Smooth muscle cell (in vitro differentiated cells): ENCODE data around the gene CA12. TPM values are rescaled to one million over a fixed set of nuclear protein-coding genes. Genes with fewer than 3 reads are reported as not detected.

Source experiments
- DNase-seq: peaks from one replicate; lab custom pipeline; 2025; ENCODE audit not compliant: unreplicated experiment; lab: John Stamatoyannopoulos, UW
- H2AFZ ChIP-seq: fragments of 200-600 bp; sonication (generic); 2 replicates; pipeline ENCODE4 v1.6.0; 2016; ENCODE audit warnings: antibody characterized with exemption, low read depth, mild to moderate bottlenecking
- H3F3A ChIP-seq: fragments of 200-600 bp; sonication (generic); 2 replicates; pipeline ENCODE4 v1.6.0; 2017; ENCODE audit warnings: antibody characterized with exemption, low read depth
- H3K27ac ChIP-seq: fragments of 200-600 bp; sonication (generic); 2 replicates; pipeline ENCODE4 v1.5.1; 2016; ENCODE audit warnings: low read depth, mild to moderate bottlenecking
- H3K27me3 ChIP-seq: fragments of 200-600 bp; sonication (generic); 2 replicates; pipeline ENCODE4 v1.6.1; 2016; ENCODE audit warnings: low read depth, mild to moderate bottlenecking
- H3K36me3 ChIP-seq: fragments of 200-600 bp; sonication (generic); 2 replicates; pipeline ENCODE4 v1.5.1; 2016; ENCODE audit warnings: low read depth
- H3K4me1 ChIP-seq: fragments of 200-600 bp; sonication (generic); 2 replicates; pipeline ENCODE4 v1.5.1; 2016; ENCODE audit warnings: low read depth
- H3K4me2 ChIP-seq: fragments of 200-600 bp; sonication (generic); 2 replicates; pipeline ENCODE4 v1.6.0; 2016; ENCODE audit warnings: mild to moderate bottlenecking
- H3K4me3 ChIP-seq: fragments of 200-600 bp; sonication (generic); 2 replicates; pipeline ENCODE4 v1.5.1; 2016; ENCODE audit warnings: mild to moderate bottlenecking
- H3K79me2 ChIP-seq: fragments of 200-600 bp; sonication (generic); 2 replicates; pipeline ENCODE4 v1.6.0; 2016; ENCODE audit warnings: low read depth, mild to moderate bottlenecking
- H3K9ac ChIP-seq: fragments of 200-600 bp; sonication (generic); 2 replicates; pipeline ENCODE4 v1.6.0; 2016; ENCODE audit warnings: low read depth
- H3K9me3 ChIP-seq: fragments of 200-600 bp; sonication (generic); replicated peaks from 2 replicates; pipeline ENCODE4 v1.5.1; 2016; ENCODE audit warnings: low read depth
- H4K20me1 ChIP-seq: fragments of 200-600 bp; sonication (generic); 2 replicates; pipeline ENCODE4 v1.6.0; 2016; ENCODE audit warnings: low read depth
- WGBS: methylation state at CpG from one replicate; pipeline ENCODE4 v1.1.7; 2016; ENCODE audit warnings: low lambda C conversion rate; 5-methylcytosine and 5-hydroxymethylcytosine counted together
- polyA plus RNA-seq: library from polyadenylated mRNA; unstranded; fragments of >200 nt; fragmentation: Nextera tagmentation; extraction: Ambion mirVana; gene quantifications from 2 replicates; pipeline ENCODE4 v1.2.1, GENCODE V29; 2016
- total RNA-seq: library from RNA; depleted of rRNA; stranded (reverse); fragments of >200 nt; gene quantifications from 2 replicates; pipeline ENCODE4 v1.2.3, GENCODE V29; 2014
- TF ChIP-seq, protein P1 (sequence below): fragments of 200-600 bp; sonication (generic); IDR thresholded peaks from 2 replicates; pipeline ENCODE4 v1.5.1; 2017; ENCODE audit warnings: borderline replicate concordance, mild to moderate bottlenecking, antibody characterized with exemption; ENCODE audit not compliant: insufficient read depth, poor library complexity, severe bottlenecking

Gene CA12
- total and polyA plus RNA-seq, 2 experiments from 2014 or later, result 13.5 to 14.0 TPM

- H4K20me1 ChIP-seq, result no peaks in the 10 kb centered on the region
- H3K9ac ChIP-seq, result no peak overlapping the region
- H3K4me1 ChIP-seq, result peaks cover 6% of the 10 kb centered on the region
- TF ChIP-seq, protein P1, sequence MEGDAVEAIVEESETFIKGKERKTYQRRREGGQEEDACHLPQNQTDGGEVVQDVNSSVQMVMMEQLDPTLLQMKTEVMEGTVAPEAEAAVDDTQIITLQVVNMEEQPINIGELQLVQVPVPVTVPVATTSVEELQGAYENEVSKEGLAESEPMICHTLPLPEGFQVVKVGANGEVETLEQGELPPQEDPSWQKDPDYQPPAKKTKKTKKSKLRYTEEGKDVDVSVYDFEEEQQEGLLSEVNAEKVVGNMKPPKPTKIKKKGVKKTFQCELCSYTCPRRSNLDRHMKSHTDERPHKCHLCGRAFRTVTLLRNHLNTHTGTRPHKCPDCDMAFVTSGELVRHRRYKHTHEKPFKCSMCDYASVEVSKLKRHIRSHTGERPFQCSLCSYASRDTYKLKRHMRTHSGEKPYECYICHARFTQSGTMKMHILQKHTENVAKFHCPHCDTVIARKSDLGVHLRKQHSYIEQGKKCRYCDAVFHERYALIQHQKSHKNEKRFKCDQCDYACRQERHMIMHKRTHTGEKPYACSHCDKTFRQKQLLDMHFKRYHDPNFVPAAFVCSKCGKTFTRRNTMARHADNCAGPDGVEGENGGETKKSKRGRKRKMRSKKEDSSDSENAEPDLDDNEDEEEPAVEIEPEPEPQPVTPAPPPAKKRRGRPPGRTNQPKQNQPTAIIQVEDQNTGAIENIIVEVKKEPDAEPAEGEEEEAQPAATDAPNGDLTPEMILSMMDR, result no peak
- H3K79me2 ChIP-seq, result no peaks in the 10 kb centered on the region
- DNase-seq, result no peak
- H3K27ac ChIP-seq, result no peak overlapping the region
- H3K9me3 ChIP-seq, result no peaks in the 10 kb centered on the region
- 84% methylated on average over 7 of the region's 7 CpGs for WGBS
- H3K36me3 ChIP-seq, result no peaks in the 10 kb centered on the region
- no peaks in the 10 kb centered on the region for H3F3A ChIP-seq
- no peak overlapping the region for H3K4me2 ChIP-seq
- no peak overlapping the region for H2AFZ ChIP-seq
- no peak overlapping the region for H3K4me3 ChIP-seq
- no peaks in the 10 kb centered on the region for H3K27me3 ChIP-seq
Observed at GRCh38 chr15:63392361-63393009, 10.8 kb upstream of the CA12 start.

DNA sequence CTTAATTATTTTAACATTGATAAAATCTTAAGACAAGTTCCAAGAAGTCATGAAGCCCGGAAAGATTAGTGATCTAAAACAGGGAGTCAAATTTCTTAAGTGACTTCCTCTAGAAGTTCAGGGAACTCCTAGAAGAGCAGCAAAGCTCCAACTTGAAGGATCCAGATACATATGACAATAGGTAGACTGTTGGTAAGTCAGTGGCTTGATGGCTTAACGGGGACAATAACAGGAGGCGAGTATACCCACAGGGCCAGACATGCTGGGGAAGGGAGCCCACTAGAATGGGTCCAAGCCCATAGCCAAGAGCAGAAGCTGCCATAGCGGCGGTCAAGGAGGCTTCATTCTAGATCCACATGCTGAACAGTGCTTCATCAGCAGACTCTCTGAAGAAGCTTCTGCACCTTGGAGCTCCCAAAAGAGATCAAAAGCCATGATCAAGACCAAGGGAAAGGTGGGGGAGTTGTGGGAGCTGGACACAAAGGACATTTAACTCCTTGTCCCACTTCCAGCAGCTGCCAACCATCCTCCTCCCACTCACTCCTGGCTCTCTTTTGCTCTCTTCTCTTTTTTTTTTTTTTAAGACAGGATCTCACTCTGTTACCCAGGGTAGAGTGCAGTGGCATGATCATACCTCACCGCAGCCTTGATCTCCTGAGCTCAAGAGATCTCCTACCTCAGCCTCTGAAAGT lies 10.2 kb upstream of the CA12 start:
- no peaks in the 10 kb centered on the region for H3K36me3 ChIP-seq
- TF ChIP-seq, protein P1, result no peak
- H3F3A ChIP-seq, result no peaks in the 10 kb centered on the region
- H3K27ac ChIP-seq, result no peak overlapping the region
- no peaks in the 10 kb centered on the region for H4K20me1 ChIP-seq
- H3K4me1 ChIP-seq, result peaks cover 5% of the 10 kb centered on the region
- no peak for DNase-seq
- no peak overlapping the region for H2AFZ ChIP-seq
- 89% methylated on average over 6 of the region's 6 CpGs for WGBS
- H3K27me3 ChIP-seq, result no peaks in the 10 kb centered on the region
- H3K4me2 ChIP-seq, result no peak overlapping the region
- no peaks in the 10 kb centered on the region for H3K9me3 ChIP-seq
- no peak overlapping the region for H3K4me3 ChIP-seq
- H3K79me2 ChIP-seq, result no peaks in the 10 kb centered on the region
- H3K9ac ChIP-seq, result no peak overlapping the region

GRCh38 chr15:63390689-63391088 lies 9.0 kb upstream of the CA12 start:
- H3K79me2 ChIP-seq, result no peaks in the 10 kb centered on the region
- no peak overlapping the region for H3K27ac ChIP-seq
- no peak for DNase-seq
- no peak overlapping the region for H2AFZ ChIP-seq
- H4K20me1 ChIP-seq, result no peaks in the 10 kb centered on the region
- TF ChIP-seq, protein P1, result no peak
- no peak overlapping the region for H3K4me3 ChIP-seq
- H3K4me2 ChIP-seq, result no peak overlapping the region
- no peaks in the 10 kb centered on the region for H3K4me1 ChIP-seq
- H3K36me3 ChIP-seq, result no peaks in the 10 kb centered on the region
- WGBS, result 76% methylated on average over 3 of the region's 3 CpGs
- no peak overlapping the region for H3K9ac ChIP-seq
- H3F3A ChIP-seq, result no peaks in the 10 kb centered on the region
- no peaks in the 10 kb centered on the region for H3K9me3 ChIP-seq
- H3K27me3 ChIP-seq, result no peaks in the 10 kb centered on the region
